Esophagus squamous epithelium (tissue), 4 donors: Measurements from ENCODE around the gene NUCB1.
"Not testable (repeated sequence)": the region's sequence is repeated elsewhere in the genome, so short reads cannot be mapped to it uniquely, and the experiment has no call there.

Source experiments
- CTCF ChIP-seq, 6 experiments: fragments of 450-650 bp in 4 of 6; fragments of 200-600 bp in 2 of 6; sonication (generic) in 2 of 6; IDR thresholded peaks; one replicate each; pipeline ENCODE4 v1.5.1; 2016 to 2019; ENCODE audit warnings: antibody characterized with exemption in 6 of 6, mild to moderate bottlenecking in 4 of 6, moderate library complexity in 4 of 6
- POLR2A ChIP-seq, 4 donors: fragments of 450-650 bp; IDR thresholded peaks; one replicate each; pipeline ENCODE4 v1.6.1; 2017; ENCODE audit warnings: antibody characterized with exemption in 4 of 4, mild to moderate bottlenecking in 4 of 4, moderate library complexity in 3 of 4

GRCh38 chr19:48909424-48910077 lies 9.4 kb downstream of the NUCB1 start:
- TF ChIP-seq CTCF, POLR2A (IDR thresholded peaks at IDR 0.05): not testable (repeated sequence)
